Measurements from ENCODE around the gene IL20RB. TPM values are rescaled to one million over a fixed set of nuclear protein-coding genes. Genes with fewer than 3 reads are reported as not detected.

The IL20RB gene
- total RNA-seq, 1 experiment from 2014 or later, result 6.9 TPM

DNA sequence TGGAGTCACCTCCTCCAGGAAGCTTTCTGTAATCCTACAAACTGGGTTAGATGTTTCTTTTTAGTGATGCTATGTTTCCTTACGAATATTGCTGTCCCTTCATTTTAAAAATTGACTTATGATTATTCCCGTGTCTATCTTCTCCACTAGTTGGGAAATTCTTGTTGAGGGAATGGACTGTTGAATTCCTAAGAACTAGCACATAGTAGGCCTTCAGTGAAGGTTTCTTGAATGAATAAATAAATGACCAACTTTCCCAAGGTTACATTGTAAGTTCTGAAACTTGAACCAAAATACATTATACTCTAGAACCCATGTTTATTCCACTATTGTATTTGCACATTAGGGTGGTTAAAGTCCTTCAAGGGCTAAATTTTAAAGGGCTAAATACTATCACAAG is 812 bp upstream of the IL20RB start:
- intact Hi-C loops (cut with micrococcal nuclease; ENCODE audit: unreplicated experiment), result loop anchor here (10.0 kb wide), 1 partner anchor 202 kb away; the partner anchor contains the start of gene STAG1
- TF ChIP-seq CTCF (IDR thresholded peaks at IDR 0.05; ENCODE audit: insufficient read depth in 1 of 2, low read depth in 1 of 2, low read length in 1 of 2, severe bottlenecking in 1 of 2, unreplicated experiment in 1 of 2), result no peak

GRCh38 chr3:136958939-136959338 is 1.2 kb downstream of the IL20RB start:
- Mint-ChIP-seq H3K27ac (ENCODE audit: unreplicated experiment) (no peak overlapping the region), H3K4me1 (ENCODE audit: low read depth, unreplicated experiment) (peaks cover 49% of the 10 kb centered on the region), H3K4me3 (ENCODE audit: unreplicated experiment) (no peak overlapping the region), H3K9me3 (ENCODE audit: unreplicated experiment) (no peaks in the 10 kb centered on the region), H3K27me3 (ENCODE audit: insufficient read depth, unreplicated experiment) (no peaks in the 10 kb centered on the region), H3K36me3 (ENCODE audit: insufficient read depth, unreplicated experiment) (peaks cover 29% of the 10 kb centered on the region)
- ChIA-PET CTCF (no interaction called here), POLR2A (no interaction called here)
- no TSS peak for BruUV-seq (replicated peaks)
- H3K4me1 ChIP-seq, result peaks cover 53% of the 10 kb centered on the region
- H3K9me3 ChIP-seq, result no peaks in the 10 kb centered on the region
- no peaks in the 10 kb centered on the region for H3K27me3 ChIP-seq (replicated peaks; ENCODE audit: control insufficient read depth, insufficient read depth, low read length)
- no peaks in the 10 kb centered on the region; the same call in 1 of the 2 replicates for H3K36me3 ChIP-seq (ENCODE audit: control insufficient read depth, insufficient read depth, low read length)
- intact Hi-C loops (cut with micrococcal nuclease; ENCODE audit: unreplicated experiment), result loop anchor here (10.0 kb wide), 1 partner anchor 204 kb away; the partner anchor contains the start of gene STAG1
- no peak overlapping the region for H3K4me3 ChIP-seq (ENCODE audit: low read depth, low read length)
- DNase-seq, result no peak
- no peak for TF ChIP-seq CTCF (IDR thresholded peaks at IDR 0.05; ENCODE audit: insufficient read depth in 1 of 2, low read depth in 1 of 2, low read length in 1 of 2, severe bottlenecking in 1 of 2, unreplicated experiment in 1 of 2)

More for the DNA sequence above, 812 bp upstream of the IL20RB start:
- no TSS peak for BruUV-seq (replicated peaks)
- Mint-ChIP-seq H3K36me3 (ENCODE audit: insufficient read depth, unreplicated experiment) (peaks cover 29% of the 10 kb centered on the region), H3K27ac (ENCODE audit: unreplicated experiment) (peak overlapping the region; percentile 78), H3K4me3 (ENCODE audit: unreplicated experiment) (no peak overlapping the region), H3K4me1 (ENCODE audit: low read depth, unreplicated experiment) (peaks cover 49% of the 10 kb centered on the region), H3K27me3 (ENCODE audit: insufficient read depth, unreplicated experiment) (no peaks in the 10 kb centered on the region), H3K9me3 (ENCODE audit: unreplicated experiment) (no peaks in the 10 kb centered on the region)
- ChIA-PET CTCF (no interaction called here), POLR2A (no interaction called here)
- Histone ChIP-seq H3K4me3 (ENCODE audit: low read depth, low read length) (no peak overlapping the region), H3K4me1 (peaks cover 52% of the 10 kb centered on the region), H3K27me3 (replicated peaks; ENCODE audit: control insufficient read depth, insufficient read depth, low read length) (no peaks in the 10 kb centered on the region), H3K9me3 (no peaks in the 10 kb centered on the region), H3K36me3 (ENCODE audit: control insufficient read depth, insufficient read depth, low read length) (no peaks in the 10 kb centered on the region; the same call in 1 of the 2 replicates)
- no peak for DNase-seq

DNA sequence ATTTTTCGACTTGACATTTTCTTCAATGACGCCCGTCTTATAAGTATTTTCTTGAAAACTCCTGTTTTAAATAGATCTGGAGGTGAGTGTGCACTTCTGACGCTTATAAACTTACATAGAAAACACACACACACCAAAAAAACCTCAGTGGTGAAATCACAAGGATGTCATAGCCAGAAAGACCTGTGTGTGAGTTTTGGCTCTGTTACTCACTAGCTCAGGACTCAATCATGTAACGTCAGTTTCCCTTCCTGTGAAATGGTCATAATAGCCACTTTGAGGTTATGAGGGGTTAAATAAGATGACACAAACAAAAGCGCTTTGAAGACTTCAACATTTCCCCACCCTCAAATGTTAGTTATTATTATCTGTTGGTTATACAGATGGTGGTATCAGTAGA is 1.8 kb downstream of the IL20RB start:
- Histone ChIP-seq H3K36me3 (ENCODE audit: control insufficient read depth, insufficient read depth, low read length) (no peaks in the 10 kb centered on the region; the same call in 1 of the 2 replicates), H3K4me3 (ENCODE audit: low read depth, low read length) (no peak overlapping the region), H3K4me1 (peaks cover 46% of the 10 kb centered on the region), H3K9me3 (no peaks in the 10 kb centered on the region), H3K27me3 (replicated peaks; ENCODE audit: control insufficient read depth, insufficient read depth, low read length) (no peaks in the 10 kb centered on the region)
- Mint-ChIP-seq H3K9me3 (ENCODE audit: unreplicated experiment) (no peaks in the 10 kb centered on the region), H3K27ac (ENCODE audit: unreplicated experiment) (no peak overlapping the region), H3K36me3 (ENCODE audit: insufficient read depth, unreplicated experiment) (peaks cover 29% of the 10 kb centered on the region), H3K4me3 (ENCODE audit: unreplicated experiment) (no peak overlapping the region), H3K27me3 (ENCODE audit: insufficient read depth, unreplicated experiment) (no peaks in the 10 kb centered on the region), H3K4me1 (ENCODE audit: low read depth, unreplicated experiment) (peaks cover 47% of the 10 kb centered on the region)
- ChIA-PET POLR2A (no interaction called here), CTCF (no interaction called here)
- intact Hi-C loops (cut with micrococcal nuclease; ENCODE audit: unreplicated experiment), result loop anchor here (10.0 kb wide), 1 partner anchor 205 kb away; the partner anchor contains the start of gene STAG1
- DNase-seq, result no peak
- TF ChIP-seq CTCF (IDR thresholded peaks at IDR 0.05; ENCODE audit: insufficient read depth in 1 of 2, low read depth in 1 of 2, low read length in 1 of 2, severe bottlenecking in 1 of 2, unreplicated experiment in 1 of 2), result no peak
- no TSS peak for BruUV-seq (replicated peaks)
